ENCODE data around the gene GLT8D2. TPM values are rescaled to one million over a fixed set of nuclear protein-coding genes. Genes with fewer than 3 reads are reported as not detected.

Gene GLT8D2
- total and polyA plus RNA-seq, 2 donors from 2014 or later: 7.0 to 7.7 TPM

- H3K36me3 ChIP-seq (ENCODE audit: control insufficient read depth in 2 of 3, insufficient read depth in 3 of 3, low read length in 3 of 3): peaks cover 17 to 67% (median 58%) of the 10 kb centered on the region in 3 donors
- H3K9ac ChIP-seq (ENCODE audit: low read length in 3 of 3): no peak overlapping the region
- no peak for DNase-seq
- no peak for FAIRE-seq
- no peak for TF ChIP-seq CTCF (IDR thresholded peaks at IDR 0.05; ENCODE audit: borderline replicate concordance, extremely low read depth, insufficient read depth)
- no peaks in the 10 kb centered on the region for H3K4me1 ChIP-seq (ENCODE audit: control insufficient read depth in 2 of 3, insufficient read depth in 2 of 3, low read depth in 1 of 3, low read length in 3 of 3)
- no peak overlapping the region for H3K4me3 ChIP-seq (ENCODE audit: low read length in 3 of 3)
- intact Hi-C loops (cut with DNase I): no loop called here
- no peak overlapping the region for H3K27ac ChIP-seq (ENCODE audit: low read depth in 2 of 2, low read length in 2 of 2)
- H3K9me3 ChIP-seq (ENCODE audit: control insufficient read depth in 2 of 3, insufficient read depth in 1 of 3, low read length in 3 of 3): no peaks in the 10 kb centered on the region
- no peaks in the 10 kb centered on the region for H3K27me3 ChIP-seq (ENCODE audit: control insufficient read depth, insufficient read depth, low read length)
Measured at GRCh38 chr12:103948746-103949406, 101.1 kb downstream of the GLT8D2 start.

GRCh38 chr12:103947871-103948555, 102.0 kb downstream of the GLT8D2 start:
- Histone ChIP-seq H3K9ac (ENCODE audit: low read length in 3 of 3) (no peak overlapping the region), H3K9me3 (ENCODE audit: control insufficient read depth in 2 of 3, insufficient read depth in 1 of 3, low read length in 3 of 3) (no peaks in the 10 kb centered on the region), H3K27me3 (ENCODE audit: control insufficient read depth, insufficient read depth, low read length) (no peaks in the 10 kb centered on the region), H3K36me3 (ENCODE audit: control insufficient read depth in 2 of 3, insufficient read depth in 3 of 3, low read length in 3 of 3) (peaks cover 22 to 67% (median 57%) of the 10 kb centered on the region in 3 donors), H3K27ac (ENCODE audit: low read depth in 2 of 2, low read length in 2 of 2) (no peak overlapping the region), H3K4me3 (ENCODE audit: low read length in 3 of 3) (no peak overlapping the region), H3K4me1 (ENCODE audit: control insufficient read depth in 2 of 3, insufficient read depth in 2 of 3, low read depth in 1 of 3, low read length in 3 of 3) (no peaks in the 10 kb centered on the region)
- DNase-seq (no peak), FAIRE-seq (no peak)
- intact Hi-C loops (cut with DNase I): no loop called here
- no peak for TF ChIP-seq CTCF (IDR thresholded peaks at IDR 0.05; ENCODE audit: borderline replicate concordance, extremely low read depth, insufficient read depth)

GRCh38 chr12:103944964-103945363, 105.0 kb downstream of the GLT8D2 start:
- no peak for FAIRE-seq
- Histone ChIP-seq H3K9ac (ENCODE audit: low read length in 3 of 3) (no peak overlapping the region), H3K36me3 (ENCODE audit: control insufficient read depth in 2 of 3, insufficient read depth in 3 of 3, low read length in 3 of 3) (peaks cover 27 to 80% (median 68%) of the 10 kb centered on the region in 3 donors), H3K4me3 (ENCODE audit: low read length in 3 of 3) (no peak overlapping the region), H3K4me1 (ENCODE audit: control insufficient read depth in 2 of 3, insufficient read depth in 2 of 3, low read depth in 1 of 3, low read length in 3 of 3) (no peaks in the 10 kb centered on the region), H3K27me3 (ENCODE audit: control insufficient read depth, insufficient read depth, low read length) (no peaks in the 10 kb centered on the region), H3K27ac (ENCODE audit: low read depth in 2 of 2, low read length in 2 of 2) (no peak overlapping the region), H3K9me3 (ENCODE audit: control insufficient read depth in 2 of 3, insufficient read depth in 1 of 3, low read length in 3 of 3) (no peaks in the 10 kb centered on the region)
- no peak for TF ChIP-seq CTCF (IDR thresholded peaks at IDR 0.05; ENCODE audit: borderline replicate concordance, extremely low read depth, insufficient read depth)
- intact Hi-C loops (cut with DNase I): no loop called here
- no peak for DNase-seq

Other genes with a start within 250 kb of the GLT8D2 start
- 7.8 TPM for gene NT5DC3, start 209.0 kb downstream of the GLT8D2 start, total RNA-seq
- 1.1 TPM for gene NT5DC3, start 209.0 kb downstream of the GLT8D2 start, polyA plus RNA-seq (ENCODE audit: insufficient read depth, low read depth, low replicate concordance)
- gene HSP90B1, start 119.8 kb downstream of the GLT8D2 start, total RNA-seq: 806 TPM
- 521 TPM for gene HSP90B1, start 119.8 kb downstream of the GLT8D2 start, polyA plus RNA-seq (ENCODE audit: insufficient read depth, low read depth, low replicate concordance)
- gene TDG, start 84.3 kb downstream of the GLT8D2 start, total RNA-seq: 17.2 TPM
- gene TDG, start 84.3 kb downstream of the GLT8D2 start, polyA plus RNA-seq (ENCODE audit: insufficient read depth, low read depth, low replicate concordance): 9.2 TPM
- 18.1 TPM for gene HCFC2, start 14.3 kb upstream of the GLT8D2 start, total RNA-seq
- 6.0 TPM for gene HCFC2, start 14.3 kb upstream of the GLT8D2 start, polyA plus RNA-seq (ENCODE audit: insufficient read depth, low read depth, low replicate concordance)
- 31.1 TPM for gene NFYB, start 88.0 kb upstream of the GLT8D2 start, total RNA-seq
- gene NFYB, start 88.0 kb upstream of the GLT8D2 start, polyA plus RNA-seq (ENCODE audit: insufficient read depth, low read depth, low replicate concordance): 24.6 TPM
- gene TXNRD1, start 165.6 kb upstream of the GLT8D2 start, total RNA-seq: 73.2 TPM
- gene TXNRD1, start 165.6 kb upstream of the GLT8D2 start, polyA plus RNA-seq (ENCODE audit: insufficient read depth, low read depth, low replicate concordance): 45.0 TPM

All from kidney (tissue), 14 donors.